ENCODE results near the gene KIFAP3. TPM values are rescaled to one million over a fixed set of nuclear protein-coding genes. Genes with fewer than 3 reads are reported as not detected.

The KIFAP3 gene
- total RNA-seq, 1 experiment from 2014 or later: 29.2 TPM

DNA sequence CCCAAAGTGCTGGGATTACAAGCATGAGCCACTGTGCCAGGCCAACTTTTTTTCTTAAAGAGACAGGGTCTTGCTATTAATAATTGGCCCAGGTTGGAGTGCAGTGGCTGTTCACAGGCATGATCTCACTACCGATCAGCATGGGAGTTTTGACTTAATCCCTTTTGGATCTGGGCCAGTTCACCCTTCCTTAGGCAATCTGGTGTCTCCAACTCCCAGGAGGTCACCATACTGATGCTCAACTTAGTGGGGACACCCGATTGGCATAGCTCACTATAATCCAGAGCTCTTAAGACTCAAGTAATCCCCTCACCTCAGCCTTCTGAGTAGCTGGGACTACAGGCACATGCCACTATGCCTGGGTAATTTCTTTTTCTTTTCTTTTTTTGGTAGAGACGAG lies 116.6 kb downstream of the KIFAP3 start:
- no peak overlapping the region for H3K27ac Mint-ChIP-seq (ENCODE audit: low read depth, unreplicated experiment)
- peak; percentile 37 for DNase-seq (ENCODE audit: unreplicated experiment)
- H3K4me3 Mint-ChIP-seq (ENCODE audit: unreplicated experiment): no peak overlapping the region
- TF ChIP-seq, protein P1, sequence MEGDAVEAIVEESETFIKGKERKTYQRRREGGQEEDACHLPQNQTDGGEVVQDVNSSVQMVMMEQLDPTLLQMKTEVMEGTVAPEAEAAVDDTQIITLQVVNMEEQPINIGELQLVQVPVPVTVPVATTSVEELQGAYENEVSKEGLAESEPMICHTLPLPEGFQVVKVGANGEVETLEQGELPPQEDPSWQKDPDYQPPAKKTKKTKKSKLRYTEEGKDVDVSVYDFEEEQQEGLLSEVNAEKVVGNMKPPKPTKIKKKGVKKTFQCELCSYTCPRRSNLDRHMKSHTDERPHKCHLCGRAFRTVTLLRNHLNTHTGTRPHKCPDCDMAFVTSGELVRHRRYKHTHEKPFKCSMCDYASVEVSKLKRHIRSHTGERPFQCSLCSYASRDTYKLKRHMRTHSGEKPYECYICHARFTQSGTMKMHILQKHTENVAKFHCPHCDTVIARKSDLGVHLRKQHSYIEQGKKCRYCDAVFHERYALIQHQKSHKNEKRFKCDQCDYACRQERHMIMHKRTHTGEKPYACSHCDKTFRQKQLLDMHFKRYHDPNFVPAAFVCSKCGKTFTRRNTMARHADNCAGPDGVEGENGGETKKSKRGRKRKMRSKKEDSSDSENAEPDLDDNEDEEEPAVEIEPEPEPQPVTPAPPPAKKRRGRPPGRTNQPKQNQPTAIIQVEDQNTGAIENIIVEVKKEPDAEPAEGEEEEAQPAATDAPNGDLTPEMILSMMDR (IDR thresholded peaks at IDR 0.05; ENCODE audit: unreplicated experiment): no peak
- H3K4me1 Mint-ChIP-seq (ENCODE audit: insufficient read depth, unreplicated experiment): no peaks in the 10 kb centered on the region
- peaks cover 14% of the 10 kb centered on the region for H3K36me3 Mint-ChIP-seq (ENCODE audit: insufficient read depth, unreplicated experiment)
- no peaks in the 10 kb centered on the region for H3K9me3 Mint-ChIP-seq (ENCODE audit: unreplicated experiment)
- CTCF ChIA-PET: interaction anchor here (0.6 to 0.7 kb wide), 2 partner anchors 816 to 1013 kb away, joined by 3 read pairs; no protein-coding TSS in a partner anchor
- POLR2A ChIA-PET: no interaction called here
- intact Hi-C loops (cut with micrococcal nuclease): no loop called here
- H3K27me3 Mint-ChIP-seq (ENCODE audit: insufficient read depth, unreplicated experiment): no peaks in the 10 kb centered on the region
- no TSS peak for BruUV-seq (replicated peaks)

DNA sequence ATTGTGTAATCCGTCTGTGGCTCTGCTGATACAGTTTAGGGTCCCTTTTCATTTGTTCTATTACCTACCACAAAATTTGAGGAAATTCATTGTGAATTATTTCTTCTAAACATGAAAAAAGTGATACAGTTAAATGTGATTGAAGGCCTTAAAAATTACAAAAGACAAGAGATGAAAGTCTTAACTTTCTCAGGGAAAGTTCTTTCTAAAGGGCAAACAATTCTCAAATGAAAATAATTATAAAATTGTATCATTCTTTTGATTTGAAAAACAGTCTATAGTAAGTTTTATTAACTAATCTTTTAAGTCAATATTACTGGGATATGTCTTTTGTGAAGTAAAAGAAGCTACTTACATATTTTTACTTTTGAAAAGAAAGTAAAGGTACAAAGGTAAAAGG lies 123.4 kb downstream of the KIFAP3 start:
- intact Hi-C loops (cut with micrococcal nuclease): no loop called here
- Mint-ChIP-seq H3K9me3 (ENCODE audit: unreplicated experiment) (no peaks in the 10 kb centered on the region), H3K27ac (ENCODE audit: low read depth, unreplicated experiment) (no peak overlapping the region), H3K36me3 (ENCODE audit: insufficient read depth, unreplicated experiment) (peaks cover 9% of the 10 kb centered on the region), H3K4me1 (ENCODE audit: insufficient read depth, unreplicated experiment) (no peaks in the 10 kb centered on the region), H3K27me3 (ENCODE audit: insufficient read depth, unreplicated experiment) (no peaks in the 10 kb centered on the region), H3K4me3 (ENCODE audit: unreplicated experiment) (no peak overlapping the region)
- ChIA-PET CTCF (interaction anchor here (0.7 kb wide), 1 partner anchor 990 kb away, joined by 3 read pairs; no protein-coding TSS in a partner anchor), POLR2A (interaction anchor here (0.6 kb wide), 1 partner anchor 901 kb away, joined by 3 read pairs; no protein-coding TSS in a partner anchor)
- TF ChIP-seq, protein P1 (IDR thresholded peaks at IDR 0.05; ENCODE audit: unreplicated experiment): no peak
- no peak for DNase-seq (ENCODE audit: unreplicated experiment)
- no TSS peak for BruUV-seq (replicated peaks)

DNA sequence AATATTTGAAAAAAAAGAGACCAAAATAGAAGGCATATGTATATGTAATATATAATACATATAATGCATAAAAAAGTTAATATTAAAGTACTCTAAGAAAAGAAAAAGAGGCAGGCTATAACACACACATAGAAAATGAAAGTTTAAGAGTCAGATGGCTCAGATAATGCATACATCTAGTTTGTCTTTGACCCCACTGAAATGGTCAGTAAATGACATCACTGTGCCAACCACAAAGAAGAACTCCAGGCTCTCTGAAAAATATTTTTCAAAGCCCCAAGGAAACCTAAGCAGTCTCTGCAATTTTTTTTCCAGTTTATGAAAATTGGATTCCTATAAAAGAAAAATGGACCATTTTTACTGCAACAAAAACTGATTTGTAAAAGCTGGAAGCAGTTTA lies 125.4 kb downstream of the KIFAP3 start:
- peaks cover 9% of the 10 kb centered on the region for H3K36me3 Mint-ChIP-seq (ENCODE audit: insufficient read depth, unreplicated experiment)
- H3K4me1 Mint-ChIP-seq (ENCODE audit: insufficient read depth, unreplicated experiment): no peaks in the 10 kb centered on the region
- H3K9me3 Mint-ChIP-seq (ENCODE audit: unreplicated experiment): no peaks in the 10 kb centered on the region
- no peak for DNase-seq (ENCODE audit: unreplicated experiment)
- BruUV-seq (replicated peaks): no TSS peak
- TF ChIP-seq, protein P1 (IDR thresholded peaks at IDR 0.05; ENCODE audit: unreplicated experiment): no peak
- ChIA-PET POLR2A (no interaction called here), CTCF (interaction anchor here (0.6 kb wide), 1 partner anchor 1650 kb away, joined by 3 read pairs; no protein-coding TSS in a partner anchor)
- no peaks in the 10 kb centered on the region for H3K27me3 Mint-ChIP-seq (ENCODE audit: insufficient read depth, unreplicated experiment)
- no peak overlapping the region for H3K27ac Mint-ChIP-seq (ENCODE audit: low read depth, unreplicated experiment)
- intact Hi-C loops (cut with micrococcal nuclease): no loop called here
- H3K4me3 Mint-ChIP-seq (ENCODE audit: unreplicated experiment): no peak overlapping the region

DNA sequence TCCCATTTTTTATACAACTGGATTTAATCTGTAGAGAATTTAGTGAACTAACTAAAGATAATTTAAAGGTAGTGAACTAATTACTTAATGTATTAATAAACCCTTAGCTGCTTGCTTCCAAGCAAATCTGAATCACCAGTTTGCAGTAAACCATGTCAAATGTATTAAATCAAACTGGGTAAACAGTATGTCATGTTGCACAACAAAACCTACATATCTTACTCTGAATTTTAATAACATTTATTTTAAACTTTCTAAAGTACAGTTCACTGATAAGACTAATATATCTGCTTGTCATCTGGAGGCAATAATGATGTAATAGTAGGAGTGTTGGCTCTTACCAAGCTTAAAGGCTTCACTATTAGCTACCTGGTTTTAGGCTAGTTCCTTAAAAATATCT lies 128.3 kb downstream of the KIFAP3 start:
- POLR2A ChIA-PET: no interaction called here
- Mint-ChIP-seq H3K4me1 (ENCODE audit: insufficient read depth, unreplicated experiment) (peaks cover 13% of the 10 kb centered on the region), H3K27me3 (ENCODE audit: insufficient read depth, unreplicated experiment) (no peaks in the 10 kb centered on the region), H3K27ac (ENCODE audit: low read depth, unreplicated experiment) (no peak overlapping the region), H3K36me3 (ENCODE audit: insufficient read depth, unreplicated experiment) (no peaks in the 10 kb centered on the region), H3K9me3 (ENCODE audit: unreplicated experiment) (no peaks in the 10 kb centered on the region), H3K4me3 (ENCODE audit: unreplicated experiment) (no peak overlapping the region)
- BruUV-seq (replicated peaks): no TSS peak
- TF ChIP-seq, protein P1 (IDR thresholded peaks at IDR 0.05; ENCODE audit: unreplicated experiment): no peak
- DNase-seq (ENCODE audit: unreplicated experiment): no peak
- CTCF ChIA-PET: interaction anchor here (0.6 kb wide), 1 partner anchor 153 kb away, joined by 6 read pairs; no protein-coding TSS in a partner anchor
- intact Hi-C loops (cut with micrococcal nuclease): no loop called here

All from MCF 10A (cell line).